22Rv1 (cell line): Measurements from ENCODE around the gene FAM24A.
"Not testable (repeated sequence)": the region's sequence is repeated elsewhere in the genome, so short reads cannot be mapped to it uniquely, and the experiment has no call there.

Source experiments
- H3K27ac ChIP-seq: fragments of 450-650 bp; 2 replicates; pipeline ENCODE4 v1.5.1; 2017
- CTCF ChIP-seq: fragments of 450-650 bp; IDR thresholded peaks from 2 replicates; pipeline ENCODE4 v1.5.1; 2017; ENCODE audit warnings: mild to moderate bottlenecking
- ZFX ChIP-seq: fragments of 450-650 bp; IDR thresholded peaks from 2 replicates; pipeline ENCODE4 v1.6.1; 2017; ENCODE audit warnings: antibody characterized with exemption, borderline replicate concordance

FAM24A gene

GRCh38 chr10:122894261-122894944 lies 16.0 kb upstream of the FAM24A start:
- TF ChIP-seq CTCF = no peak
- no peak for TF ChIP-seq ZFX

GRCh38 chr10:122903861-122904260 lies 6.5 kb upstream of the FAM24A start:
- H3K27ac ChIP-seq = not testable (repeated sequence)

More at GRCh38 chr10:122894261-122894944, 16.0 kb upstream of the FAM24A start:
- no peak overlapping the region for H3K27ac ChIP-seq

- H3K27ac ChIP-seq = no peak overlapping the region
- no peak for TF ChIP-seq CTCF
- TF ChIP-seq ZFX = no peak
Observed at GRCh38 chr10:122911889-122912484, 1.6 kb downstream of the FAM24A start.

GRCh38 chr10:122915700-122916099 lies 5.3 kb downstream of the FAM24A start:
- no peak overlapping the region for H3K27ac ChIP-seq
- TF ChIP-seq CTCF (no peak), ZFX (no peak)

- no peak overlapping the region for H3K27ac ChIP-seq
- no peak for TF ChIP-seq CTCF
- no peak for TF ChIP-seq ZFX
Observed at GRCh38 chr10:122930140-122930539, 19.7 kb downstream of the FAM24A start.

GRCh38 chr10:122931088-122931906 lies 20.9 kb downstream of the FAM24A start:
- TF ChIP-seq CTCF (no peak), ZFX (no peak)
- H3K27ac ChIP-seq = no peak overlapping the region

GRCh38 chr10:122939133-122939855 lies 28.9 kb downstream of the FAM24A start:
- no peak overlapping the region for H3K27ac ChIP-seq
- no peak for TF ChIP-seq ZFX
- TF ChIP-seq CTCF = no peak
